ENCODE measurements around the gene FAM118A.
"Not testable (repeated sequence)": the region's sequence is repeated elsewhere in the genome, so short reads cannot be mapped to it uniquely, and the experiment has no call there.

The FAM118A gene

GRCh38 chr22:45309422-45310227 is at the start of gene FAM118A:
TSS of gene FAM118A (plus strand) at chr22:45309934. CDS start at chr22:45322380, 12,446 bp downstream.
- DNase-seq (ENCODE audit: low read depth), result peak; percentile 52

- DNase-seq (ENCODE audit: low read depth), result not testable (repeated sequence)
Measured at GRCh38 chr22:45260395-45260759, 49.4 kb upstream of the FAM118A start.

GRCh38 chr22:45261407-45262088 is 48.2 kb upstream of the FAM118A start:
- no peak for DNase-seq (ENCODE audit: low read depth)

- no peak for DNase-seq (ENCODE audit: low read depth)
Measured at GRCh38 chr22:45262195-45262930, 47.4 kb upstream of the FAM118A start.

GRCh38 chr22:45262931-45263462 is 46.7 kb upstream of the FAM118A start:
- DNase-seq (ENCODE audit: low read depth), result no peak

GRCh38 chr22:45263463-45264269 is 46.1 kb upstream of the FAM118A start:
- DNase-seq (ENCODE audit: low read depth), result peak; percentile 22

GRCh38 chr22:45265535-45265934 is 44.2 kb upstream of the FAM118A start:
- no peak for DNase-seq (ENCODE audit: low read depth)

GRCh38 chr22:45268167-45268957 is 41.4 kb upstream of the FAM118A start:
- DNase-seq (ENCODE audit: low read depth), result no peak

GRCh38 chr22:45268958-45269844 is 40.5 kb upstream of the FAM118A start:
- DNase-seq (ENCODE audit: low read depth), result no peak

GRCh38 chr22:45270095-45271020 is 39.4 kb upstream of the FAM118A start:
- no peak for DNase-seq (ENCODE audit: low read depth)

- DNase-seq (ENCODE audit: low read depth), result no peak
Measured at GRCh38 chr22:45271667-45272201, 38.0 kb upstream of the FAM118A start.

GRCh38 chr22:45272498-45272897 is 37.2 kb upstream of the FAM118A start:
- no peak for DNase-seq (ENCODE audit: low read depth)

GRCh38 chr22:45273452-45274075 is 36.2 kb upstream of the FAM118A start:
- DNase-seq (ENCODE audit: low read depth), result no peak

- DNase-seq (ENCODE audit: low read depth), result no peak
Measured at GRCh38 chr22:45276507-45277105, 33.1 kb upstream of the FAM118A start.

GRCh38 chr22:45277720-45278119 is 32.0 kb upstream of the FAM118A start:
- not testable (repeated sequence) for DNase-seq (ENCODE audit: low read depth)

- no peak for DNase-seq (ENCODE audit: low read depth)
Measured at GRCh38 chr22:45278125-45278524, 31.6 kb upstream of the FAM118A start.

GRCh38 chr22:45280587-45280980 is 29.1 kb upstream of the FAM118A start:
- DNase-seq (ENCODE audit: low read depth), result no peak

Measured in non-pigmented ciliary epithelial cell (primary cell).